GM18907 (cell line): ENCODE data around the gene GLIPR2.
A peak's percentile ranks its signal among the peaks of the same experiment; 100 is the strongest.
"Not testable (repeated sequence)": the region's sequence is repeated elsewhere in the genome, so short reads cannot be mapped to it uniquely, and the experiment has no call there.

ENCODE experiments used
- ATAC-seq: cut with Tn5 transposase; IDR thresholded peaks from one replicate; pipeline ENCODE4 v1.9.1; 2021; ENCODE audit warnings: mild to moderate bottlenecking, moderate library complexity; ENCODE audit not compliant: unreplicated experiment

GLIPR2 gene

DNA sequence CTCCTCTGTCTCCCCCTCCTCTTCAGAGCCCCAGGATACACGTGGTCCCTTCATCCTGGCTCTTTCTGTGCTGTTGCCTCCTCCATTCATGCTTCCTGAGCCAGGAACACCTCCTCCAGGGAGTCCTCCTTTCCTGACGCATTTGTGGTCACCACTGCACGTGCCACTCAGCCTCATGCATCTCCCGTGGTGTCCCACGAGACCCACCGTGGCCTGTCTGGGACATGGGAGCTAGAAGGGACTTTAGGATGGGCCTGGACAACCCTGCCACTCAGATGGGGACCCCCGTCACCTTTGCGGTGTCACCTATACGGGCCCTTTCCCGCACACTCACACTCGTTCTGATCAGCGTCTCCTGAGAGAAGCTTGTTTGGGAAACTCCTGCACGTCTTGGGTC, 6.7 kb downstream of the GLIPR2 start:
- ATAC-seq = no peak

DNA sequence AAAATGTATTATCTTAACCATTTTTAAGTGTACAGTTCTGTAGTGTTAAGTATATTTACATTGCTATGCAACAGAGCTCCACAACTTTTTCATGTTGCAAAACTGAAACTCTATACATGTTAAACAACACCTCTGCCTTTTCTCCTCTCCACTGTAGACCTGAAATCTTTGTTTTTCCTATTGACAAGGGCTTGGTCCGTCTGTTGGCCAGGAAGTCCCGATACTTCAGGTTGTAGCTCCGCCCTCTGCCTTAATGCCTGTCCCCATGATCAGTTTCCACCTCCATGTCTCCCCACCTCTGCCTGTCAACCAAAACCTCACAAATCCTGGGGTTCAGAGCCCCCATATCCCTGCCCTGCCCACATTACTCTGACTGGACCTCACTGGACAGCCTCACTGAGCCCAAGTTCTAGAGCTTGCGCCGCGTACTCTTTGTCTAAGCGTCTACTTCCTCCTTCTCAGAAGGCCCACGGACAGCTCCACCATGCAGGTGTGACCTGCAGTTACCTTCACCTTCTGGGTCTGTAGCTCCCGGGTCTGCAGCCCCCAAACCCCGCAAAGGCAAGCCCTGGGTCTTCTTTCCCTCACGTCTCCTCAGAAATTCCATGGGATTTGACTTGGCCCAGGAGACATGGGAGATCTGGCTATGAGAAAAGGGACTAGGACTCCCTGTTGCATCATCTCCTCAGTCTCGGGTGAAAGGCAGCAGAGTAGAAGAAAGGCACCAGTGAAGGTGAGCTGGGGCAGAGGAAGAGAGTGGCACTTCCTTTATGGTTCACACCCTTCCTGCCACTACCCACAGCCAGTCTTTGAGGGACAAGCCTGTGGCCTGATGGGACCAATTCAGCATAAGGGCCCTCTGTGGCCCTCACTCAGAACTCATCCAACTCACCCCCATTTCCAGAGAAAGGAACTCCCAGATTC, 8.0 kb downstream of the GLIPR2 start:
- no peak for ATAC-seq

DNA sequence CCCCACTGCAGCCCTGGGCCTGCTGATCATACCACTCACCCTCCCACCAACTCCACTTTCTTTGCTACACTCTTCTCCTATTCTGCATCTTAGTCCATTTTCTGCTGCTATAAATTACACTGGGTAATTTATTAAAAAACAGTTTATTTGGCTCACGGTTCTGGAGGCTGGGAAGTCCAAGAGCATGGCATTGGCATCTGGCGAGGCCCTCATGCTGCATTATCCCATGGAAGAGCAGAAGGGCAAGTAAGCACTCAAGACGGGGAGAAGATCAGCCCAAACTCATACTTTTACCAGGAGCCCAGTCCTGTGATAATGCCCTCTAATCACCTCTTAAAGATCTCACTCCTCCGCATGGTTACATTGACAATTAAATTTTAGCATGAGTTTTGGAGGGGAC, 9.4 kb downstream of the GLIPR2 start:
- ATAC-seq = no peak

DNA sequence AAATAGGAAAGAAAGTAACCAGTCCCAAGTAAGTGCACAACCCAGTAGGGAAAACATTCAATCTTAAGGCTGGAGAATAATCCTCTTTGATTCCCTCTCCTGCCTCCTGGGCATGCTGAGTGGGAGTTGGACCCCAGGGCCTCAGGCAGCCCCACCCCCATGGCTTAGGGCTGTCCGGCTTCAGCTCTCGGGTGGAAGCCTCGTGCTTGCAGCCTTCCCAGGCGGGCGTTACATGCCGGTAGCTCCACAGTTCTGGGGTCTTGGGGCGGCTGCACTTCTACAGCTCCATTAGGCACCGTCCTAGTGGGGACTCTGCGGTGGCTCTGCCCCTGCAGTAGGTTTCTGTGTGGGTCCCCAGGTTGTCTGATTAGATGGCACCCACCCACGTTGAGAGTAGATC, 10.1 kb downstream of the GLIPR2 start:
- ATAC-seq = no peak

DNA sequence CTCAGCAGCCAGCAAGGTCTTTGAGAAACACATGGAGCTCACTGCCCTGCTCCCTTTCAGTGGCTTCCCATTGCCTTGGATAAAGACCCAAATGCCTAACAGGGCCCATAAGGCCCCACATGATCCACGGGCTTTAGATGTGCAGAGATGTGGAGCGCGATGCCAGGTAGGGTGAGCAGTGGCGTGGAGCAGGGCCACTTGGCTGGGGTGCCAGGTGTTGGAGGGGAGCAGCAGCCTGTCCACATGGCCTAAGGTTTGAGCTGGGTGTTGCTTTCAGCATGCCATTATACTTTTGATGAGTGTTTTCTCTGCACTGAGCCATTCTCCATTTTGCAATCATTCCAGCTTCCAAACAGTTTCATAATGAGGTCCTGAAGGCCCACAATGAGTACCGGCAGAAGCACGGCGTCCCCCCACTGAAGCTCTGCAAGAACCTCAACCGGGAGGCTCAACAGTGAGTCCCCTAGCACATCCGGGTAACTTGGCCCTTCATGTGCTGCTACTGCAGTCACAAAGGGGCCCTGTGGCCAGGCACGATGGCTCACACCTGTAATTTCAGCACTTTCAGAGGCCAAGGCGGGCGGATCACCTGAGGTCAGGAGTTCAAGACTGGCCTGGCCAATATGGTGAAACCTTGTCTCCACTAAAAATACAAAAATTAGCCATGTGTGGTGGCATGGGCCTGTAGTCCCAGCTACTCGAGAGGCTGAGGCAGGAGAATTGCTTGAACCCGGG, 11.1 kb downstream of the GLIPR2 start:
- no peak for ATAC-seq

DNA sequence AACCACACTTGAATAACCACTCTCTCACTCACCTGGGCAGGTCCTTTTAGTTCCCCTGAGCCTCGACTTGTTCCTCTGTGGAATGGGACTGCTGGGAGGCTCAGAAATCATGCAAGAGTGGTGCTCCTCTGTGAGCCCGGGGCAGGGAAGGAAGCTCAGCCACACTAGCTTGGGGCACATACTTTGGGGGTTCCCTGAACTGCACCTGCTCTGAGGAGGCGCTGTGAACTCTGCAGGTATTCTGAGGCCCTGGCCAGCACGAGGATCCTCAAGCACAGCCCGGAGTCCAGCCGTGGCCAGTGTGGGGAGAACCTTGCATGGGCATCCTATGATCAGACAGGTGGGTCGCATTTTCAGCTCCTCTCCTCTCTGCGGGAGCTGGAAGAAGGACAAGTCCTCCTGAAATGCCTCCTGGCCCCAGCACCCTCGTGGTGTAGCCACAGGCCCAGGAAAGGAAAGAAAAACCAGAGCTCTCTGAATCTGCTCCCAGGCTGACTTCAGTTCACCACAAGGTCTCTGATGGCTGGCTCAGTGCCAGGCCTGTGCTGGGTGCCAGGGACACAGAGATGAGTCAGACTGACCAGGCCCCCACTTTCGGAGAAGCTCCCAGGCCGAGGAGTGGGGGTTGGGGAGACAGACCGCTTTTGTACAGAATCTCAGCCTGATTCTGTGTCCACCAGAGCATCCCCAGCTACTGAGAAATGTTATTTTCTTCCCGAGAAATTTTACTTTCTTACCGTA, 11.9 kb downstream of the GLIPR2 start:
- peak; percentile 43 for ATAC-seq

DNA sequence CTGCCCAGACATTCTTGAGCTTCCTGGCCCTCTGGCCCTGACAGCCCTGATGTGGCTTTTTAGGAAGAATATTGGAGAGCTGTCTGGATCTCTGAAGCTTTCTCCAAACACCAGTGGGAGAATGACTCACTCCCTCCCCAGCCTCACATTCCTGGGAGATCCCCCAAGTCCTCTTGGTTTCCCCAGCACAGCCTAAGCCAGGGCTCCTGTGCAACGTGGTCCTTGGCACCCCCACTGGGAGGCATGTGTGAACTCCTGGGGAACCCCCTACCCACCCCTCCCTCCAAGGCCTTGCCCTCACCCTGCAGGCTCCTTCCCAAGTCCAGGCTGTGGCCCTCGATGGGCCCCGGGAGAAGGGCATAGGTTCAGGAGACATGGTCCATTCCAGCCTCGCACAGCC, 12.7 kb downstream of the GLIPR2 start:
- ATAC-seq = no peak

DNA sequence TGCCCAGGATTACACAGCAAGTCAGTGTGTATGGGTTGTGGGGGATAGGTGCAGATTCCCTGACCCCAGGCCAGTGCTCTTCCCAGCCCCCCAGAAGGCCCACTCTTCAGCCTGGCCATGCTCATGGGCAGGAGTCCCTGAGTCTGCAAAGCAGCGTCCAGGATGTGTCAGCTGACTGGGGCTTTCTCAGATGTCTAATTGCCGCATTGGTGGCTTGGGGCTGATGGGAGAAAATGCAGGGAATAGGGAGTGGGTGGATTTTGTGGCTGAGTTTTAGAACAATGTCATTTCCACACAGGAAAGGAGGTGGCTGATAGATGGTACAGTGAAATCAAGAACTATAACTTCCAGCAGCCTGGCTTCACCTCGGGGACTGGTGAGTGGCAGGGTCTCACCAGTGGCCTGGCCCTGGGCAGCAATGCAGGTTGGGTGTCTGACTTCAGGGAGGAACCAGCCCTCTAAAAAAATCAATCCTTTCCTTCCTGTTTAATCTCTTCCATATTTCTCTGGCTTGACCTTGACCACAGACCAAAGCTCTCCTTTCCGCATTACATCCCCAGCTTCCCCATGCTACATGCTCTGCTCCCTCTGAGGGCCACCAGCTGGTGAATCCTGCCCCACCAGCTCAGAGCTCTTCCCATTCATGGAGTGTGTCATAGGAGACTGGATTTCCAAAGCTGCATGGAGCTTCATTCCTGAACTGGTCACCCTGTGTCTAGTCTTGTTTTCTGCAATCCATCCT, 14.2 kb downstream of the GLIPR2 start:
- no peak for ATAC-seq

DNA sequence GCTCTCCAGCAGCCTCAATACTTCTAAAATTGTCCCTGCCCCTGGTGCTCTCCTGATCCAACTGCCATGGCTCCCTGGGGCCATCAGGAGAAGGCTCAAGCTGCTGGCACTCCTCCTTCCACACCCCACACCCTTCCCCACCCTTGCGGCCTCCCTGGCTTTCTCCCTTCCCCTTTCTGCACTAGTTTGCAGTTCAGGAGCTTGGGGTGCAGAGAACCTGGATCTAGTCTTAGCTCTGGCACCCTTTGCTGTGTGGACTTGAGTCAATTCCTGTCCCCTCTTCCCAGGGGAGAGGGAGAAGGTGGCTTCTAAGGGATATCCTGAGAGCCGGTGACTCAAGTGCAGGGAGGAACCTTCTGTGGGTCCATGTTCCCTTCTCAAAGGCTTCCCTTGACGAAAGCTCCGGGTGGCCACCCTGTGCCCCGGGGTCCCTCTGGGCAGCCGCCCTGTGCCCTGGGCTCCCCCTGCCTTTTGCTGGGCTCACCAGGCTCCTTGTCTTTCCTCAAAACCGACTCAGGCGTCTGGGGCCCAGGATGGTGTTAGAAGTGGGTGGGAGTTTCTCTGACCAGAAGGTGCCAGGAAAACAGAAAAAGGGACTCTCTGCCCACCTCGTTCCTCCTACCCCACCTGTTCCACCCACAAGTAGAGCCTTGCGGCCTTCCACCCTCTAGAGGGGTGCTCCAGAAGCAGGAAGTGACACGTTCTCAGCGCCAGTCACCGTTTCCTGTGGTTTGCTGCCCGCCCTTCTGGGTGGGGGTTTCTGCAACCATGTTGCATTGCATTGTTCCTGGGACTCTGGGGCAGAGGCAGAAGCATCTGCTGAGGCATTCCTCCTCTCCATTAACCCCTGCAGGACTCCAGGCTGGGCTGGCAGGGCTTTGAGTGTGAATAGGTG, 15.0 kb downstream of the GLIPR2 start:
- peak; percentile 86 for ATAC-seq

DNA sequence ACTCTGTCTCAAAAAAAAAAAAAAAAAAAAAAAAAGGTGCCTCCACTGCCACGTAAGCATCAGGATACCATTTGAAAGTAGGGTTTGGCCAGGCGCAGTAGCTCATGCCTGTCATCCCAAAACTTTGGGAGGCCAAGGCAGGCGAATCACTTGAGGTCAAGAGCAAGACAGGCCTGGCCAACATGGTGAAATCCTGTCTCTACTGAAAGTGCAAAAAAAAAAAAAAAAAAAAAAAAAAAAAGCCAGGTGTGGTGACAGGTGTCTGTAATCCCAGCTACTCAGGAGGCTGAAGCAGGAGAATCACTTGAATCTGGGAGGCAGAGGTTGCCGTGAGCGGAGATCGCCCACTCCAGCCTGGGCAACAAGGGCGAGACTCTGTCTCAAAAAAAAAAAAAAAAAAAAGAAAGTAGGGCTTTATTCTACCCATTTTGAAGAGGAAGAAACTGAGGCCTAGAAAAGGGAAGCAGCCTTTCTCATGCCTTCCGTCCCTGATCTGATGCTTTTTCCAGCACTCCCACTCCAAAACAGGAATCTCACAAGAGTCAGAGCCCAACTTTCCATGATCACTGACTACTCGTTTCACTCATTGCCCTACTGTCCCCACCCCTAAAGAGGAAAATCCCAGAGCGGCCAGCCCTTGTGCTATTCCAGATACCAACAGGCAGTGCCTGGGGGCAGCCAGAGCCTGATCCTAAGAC, 16.4 kb downstream of the GLIPR2 start:
- no peak for ATAC-seq

DNA sequence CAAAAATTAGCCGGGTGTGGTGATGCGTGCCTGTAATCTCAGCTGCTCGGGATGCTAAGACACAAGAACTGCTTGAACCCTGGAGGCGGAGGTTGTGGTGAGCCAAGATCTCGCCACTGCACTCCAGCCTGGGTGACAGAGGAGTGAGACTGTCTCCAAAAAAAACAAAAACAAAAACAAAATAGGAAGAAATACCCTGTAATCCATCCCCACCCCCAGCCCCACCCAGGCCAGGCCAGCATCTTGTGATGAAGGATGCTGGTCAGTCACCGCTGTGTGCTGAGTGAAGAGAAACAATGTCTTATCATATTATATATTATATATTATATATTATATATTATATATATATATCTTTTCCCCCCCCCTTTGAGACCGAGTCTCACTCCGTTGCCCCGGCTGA, 17.2 kb downstream of the GLIPR2 start:
- no peak for ATAC-seq

DNA sequence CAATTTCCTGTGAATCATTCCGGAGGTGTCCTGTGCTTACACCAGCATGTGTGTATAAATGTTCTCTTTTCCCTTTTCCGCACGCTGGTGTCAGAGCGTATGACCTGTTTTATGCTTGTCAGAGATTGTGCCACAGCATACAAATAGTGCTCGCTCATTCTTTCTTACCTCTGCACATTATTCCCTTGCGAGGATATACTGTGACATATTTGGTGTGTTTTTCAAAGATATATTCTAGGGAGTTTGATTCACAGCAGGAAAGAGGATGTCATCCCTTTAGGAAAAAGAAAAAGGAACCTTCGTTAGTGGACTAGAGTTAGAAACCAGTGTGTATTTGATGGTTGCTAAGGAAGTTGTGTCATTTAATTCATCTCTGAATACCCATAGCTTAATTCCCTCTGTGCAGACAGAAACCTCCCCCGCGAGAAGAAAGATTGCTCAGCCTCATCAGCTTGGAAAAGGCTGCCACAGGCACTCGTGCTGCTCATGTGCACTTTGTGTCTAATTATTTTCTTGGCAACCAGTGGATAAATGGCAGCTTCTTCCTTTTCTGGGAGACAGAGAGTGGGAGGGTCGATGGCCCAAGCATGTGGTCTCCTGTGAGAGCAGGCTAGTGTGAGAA, 17.9 kb downstream of the GLIPR2 start:
- no peak for ATAC-seq

DNA sequence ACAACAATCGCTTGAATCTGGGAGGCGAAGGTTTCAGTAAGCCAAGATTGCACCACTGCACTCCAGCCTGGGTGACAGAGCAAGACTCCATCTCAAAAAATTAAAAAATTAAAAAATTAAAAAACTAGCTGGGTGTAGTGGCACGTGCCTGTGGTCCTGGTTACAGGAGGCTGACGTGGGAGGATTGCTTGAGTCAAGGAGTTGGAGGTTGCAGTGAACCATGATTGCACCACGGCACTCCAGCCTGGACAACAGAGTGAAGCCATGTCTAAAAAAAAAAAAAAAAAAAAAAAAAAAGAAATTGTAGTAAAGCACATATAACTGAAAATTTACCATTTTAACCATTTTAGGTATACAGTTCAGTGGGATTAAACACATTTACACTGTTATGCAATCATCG, 19.6 kb downstream of the GLIPR2 start:
- ATAC-seq = no peak

DNA sequence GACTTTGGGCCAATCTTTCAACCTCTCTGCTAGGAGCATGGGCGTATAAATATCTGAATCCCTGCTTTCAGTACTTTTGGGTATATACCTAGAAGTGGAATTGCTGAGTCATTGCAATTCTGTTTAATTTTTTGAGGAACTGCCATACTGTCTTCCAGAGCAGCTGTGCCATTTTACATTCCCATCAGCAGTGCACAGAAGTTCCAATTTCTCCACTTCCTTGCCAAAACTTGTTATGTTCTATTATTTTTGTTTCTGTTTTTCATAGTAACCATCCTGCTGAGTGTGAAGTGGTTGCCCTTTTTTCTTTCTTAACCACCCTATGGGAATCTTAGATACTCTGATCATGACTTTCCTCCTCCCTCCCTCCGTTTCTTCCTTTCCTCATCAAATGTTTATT, 21.6 kb downstream of the GLIPR2 start:
- ATAC-seq = no peak

DNA sequence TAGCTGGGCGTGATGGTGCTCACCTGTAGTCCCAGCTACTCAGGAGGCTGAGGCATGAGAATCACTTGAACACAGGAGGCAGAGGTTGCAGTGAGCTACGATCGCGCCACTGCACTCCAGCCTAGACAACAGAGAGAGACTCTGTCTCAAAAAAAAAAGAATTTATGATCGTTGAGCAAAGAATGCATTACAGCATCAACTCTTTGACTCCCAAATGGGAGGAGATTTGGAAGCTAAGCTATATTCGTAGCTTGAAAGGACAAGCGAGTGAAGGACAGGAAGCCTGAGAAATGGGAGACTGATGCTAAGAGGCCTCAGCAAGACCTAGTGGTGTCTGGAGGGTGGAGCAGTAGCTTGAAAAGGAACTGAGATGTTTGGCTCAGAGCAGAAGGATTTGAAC, 22.4 kb downstream of the GLIPR2 start:
- no peak for ATAC-seq

DNA sequence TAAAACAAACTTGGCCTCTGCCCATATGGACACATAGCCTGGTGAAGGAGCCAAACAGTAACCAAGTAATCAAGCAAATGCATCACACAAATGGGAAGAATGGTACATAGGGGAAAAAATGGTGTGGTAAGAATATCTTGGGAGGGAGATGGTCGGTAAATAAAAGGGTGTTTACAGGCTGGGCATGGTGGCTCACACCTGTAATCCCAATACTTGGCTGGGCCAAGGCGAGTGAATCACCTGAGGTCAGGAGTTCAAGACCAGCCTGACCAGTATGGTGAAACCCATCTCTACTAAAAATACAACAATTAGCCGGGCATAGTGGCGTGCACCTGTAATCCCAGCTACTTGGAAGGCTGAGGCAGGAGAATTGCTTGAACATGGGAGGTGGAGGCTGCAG, 23.0 kb downstream of the GLIPR2 start:
- not testable (repeated sequence) for ATAC-seq

DNA sequence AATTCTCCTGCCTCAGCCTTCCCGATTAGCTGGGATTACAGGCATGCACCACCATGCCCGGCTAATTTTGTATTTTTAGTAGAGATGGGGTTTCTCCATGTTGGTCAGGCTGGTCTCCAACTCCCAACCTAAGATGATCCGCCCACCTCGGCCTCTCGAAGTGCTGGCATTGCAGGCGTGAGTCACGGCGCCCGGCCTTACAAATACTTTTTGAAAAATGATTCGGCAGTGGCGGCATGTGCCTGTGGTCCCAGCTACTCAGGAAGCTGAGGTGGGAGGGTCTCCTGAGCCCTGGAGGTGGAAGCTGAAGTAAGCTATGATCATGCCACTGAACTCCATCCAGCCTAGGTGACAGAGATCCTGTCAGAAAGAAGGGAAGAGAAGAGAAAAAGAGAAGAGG, 23.6 kb downstream of the GLIPR2 start:
- not testable (repeated sequence) for ATAC-seq

DNA sequence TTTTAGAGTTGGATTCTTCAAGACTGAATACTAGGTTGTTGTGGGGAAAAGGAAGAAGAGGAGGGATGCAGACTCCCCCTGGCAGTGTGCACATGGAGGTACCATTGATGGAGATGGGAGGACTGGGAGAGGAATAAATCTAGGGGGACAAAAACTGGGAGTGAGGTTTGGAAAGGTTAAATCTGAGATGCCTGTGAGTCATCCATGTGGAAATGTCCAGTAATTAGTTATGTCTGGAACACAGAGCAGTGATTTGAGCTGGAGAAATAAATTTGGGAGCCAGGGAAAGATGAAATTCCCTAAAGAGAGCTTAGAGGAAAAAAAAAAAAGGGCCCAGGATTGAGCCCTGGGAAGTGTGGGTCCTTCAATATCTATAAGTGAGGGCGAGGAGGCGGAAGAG, 24.7 kb downstream of the GLIPR2 start:
- no peak for ATAC-seq

DNA sequence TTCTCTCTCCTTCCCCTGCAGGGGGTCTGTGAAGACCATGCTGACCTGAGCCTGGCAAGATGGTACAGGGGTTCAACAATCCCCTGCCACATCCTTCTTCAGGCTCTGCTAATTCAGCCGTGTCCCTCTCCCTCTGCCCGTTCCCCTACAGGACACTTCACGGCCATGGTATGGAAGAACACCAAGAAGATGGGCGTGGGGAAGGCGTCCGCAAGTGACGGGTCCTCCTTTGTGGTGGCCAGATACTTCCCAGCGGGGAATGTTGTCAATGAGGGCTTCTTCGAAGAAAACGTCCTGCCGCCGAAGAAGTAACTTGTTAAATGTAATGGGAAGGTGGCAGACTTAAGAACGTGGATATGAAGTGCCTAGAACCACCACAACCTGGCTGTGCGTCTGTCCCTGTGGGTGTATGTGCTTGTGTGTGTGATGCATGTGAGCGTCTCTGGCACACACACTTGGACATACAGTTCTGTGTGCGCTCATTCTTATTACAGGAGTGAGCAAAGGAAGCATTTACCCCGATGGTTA, 25.7 kb downstream of the GLIPR2 start:
- no peak for ATAC-seq
